Breast epithelium (tissue), 3 donors: ENCODE measurements around the gene ADAMTS3.

ENCODE experiments used
- POLR2A ChIP-seq: fragments of 450-650 bp; IDR thresholded peaks from one replicate; pipeline ENCODE4 v1.6.1; 2016; ENCODE audit warnings: antibody characterized with exemption, mild to moderate bottlenecking, moderate library complexity
- POLR2AphosphoS5 ChIP-seq, 3 donors: sonication (generic); formaldehyde crosslinking; IDR thresholded peaks; one replicate each; pipeline ENCODE4 v1.6.1; 2017; ENCODE audit warnings: antibody characterized with exemption in 3 of 3
- TF ChIP-seq, protein P1 (sequence below), 3 donors: fragments of 450-650 bp; IDR thresholded peaks; one replicate each; pipeline ENCODE4 v1.5.1; 2016 to 2017; ENCODE audit warnings: antibody characterized with exemption in 3 of 3, mild to moderate bottlenecking in 3 of 3, moderate library complexity in 3 of 3

DNA sequence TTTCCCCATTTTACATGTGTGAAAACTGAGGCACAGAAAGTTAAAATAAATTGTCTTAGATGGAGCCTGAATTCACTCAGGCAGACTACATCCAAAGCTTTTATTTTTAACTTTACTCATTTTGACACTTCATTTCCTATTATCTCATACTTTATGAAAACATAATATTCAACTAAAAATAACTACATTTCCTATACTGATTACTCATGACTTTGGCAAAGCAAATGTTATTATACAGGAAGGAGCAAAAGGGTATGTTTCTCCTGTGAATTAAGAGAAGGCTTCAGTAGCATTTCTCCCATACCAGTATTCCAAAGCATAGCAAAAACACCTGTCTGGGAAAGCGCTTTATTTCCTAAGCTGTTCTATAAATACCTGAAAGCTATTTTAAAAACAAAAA, 178.6 kb downstream of the ADAMTS3 start:
- TF ChIP-seq, protein P1, sequence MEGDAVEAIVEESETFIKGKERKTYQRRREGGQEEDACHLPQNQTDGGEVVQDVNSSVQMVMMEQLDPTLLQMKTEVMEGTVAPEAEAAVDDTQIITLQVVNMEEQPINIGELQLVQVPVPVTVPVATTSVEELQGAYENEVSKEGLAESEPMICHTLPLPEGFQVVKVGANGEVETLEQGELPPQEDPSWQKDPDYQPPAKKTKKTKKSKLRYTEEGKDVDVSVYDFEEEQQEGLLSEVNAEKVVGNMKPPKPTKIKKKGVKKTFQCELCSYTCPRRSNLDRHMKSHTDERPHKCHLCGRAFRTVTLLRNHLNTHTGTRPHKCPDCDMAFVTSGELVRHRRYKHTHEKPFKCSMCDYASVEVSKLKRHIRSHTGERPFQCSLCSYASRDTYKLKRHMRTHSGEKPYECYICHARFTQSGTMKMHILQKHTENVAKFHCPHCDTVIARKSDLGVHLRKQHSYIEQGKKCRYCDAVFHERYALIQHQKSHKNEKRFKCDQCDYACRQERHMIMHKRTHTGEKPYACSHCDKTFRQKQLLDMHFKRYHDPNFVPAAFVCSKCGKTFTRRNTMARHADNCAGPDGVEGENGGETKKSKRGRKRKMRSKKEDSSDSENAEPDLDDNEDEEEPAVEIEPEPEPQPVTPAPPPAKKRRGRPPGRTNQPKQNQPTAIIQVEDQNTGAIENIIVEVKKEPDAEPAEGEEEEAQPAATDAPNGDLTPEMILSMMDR (IDR thresholded peaks at IDR 0.05): no peak
- TF ChIP-seq POLR2A (no peak), POLR2AphosphoS5 (IDR thresholded peaks at IDR 0.05) (no peak)
